Esophagus muscularis mucosa (tissue), 4 donors: ENCODE measurements around the gene ANTKMT. TPM values are rescaled to one million over a fixed set of nuclear protein-coding genes. Genes with fewer than 3 reads are reported as not detected.

Experiments used
- DNase-seq: peaks from one replicate; pipeline ENCODE4 v3.0.0-alpha.2; 2017; ENCODE audit errors: extremely low spot score
- H3K27ac ChIP-seq, 4 donors: fragments of 200-600 bp; sonication (generic); replicated peaks in 1 of 4; 1 replicate in 3 of 4; 2 replicates in 1 of 4; pipeline ENCODE4 v1.5.1; 2016 to 2019; ENCODE audit warnings: mild to moderate bottlenecking in 1 of 4
- H3K27me3 ChIP-seq, 4 donors: fragments of 200-600 bp; sonication (generic); one replicate each; pipeline versions ENCODE4 v1.5.1 to v1.6.0; 2016 to 2019
- H3K36me3 ChIP-seq, 4 donors: fragments of 200-600 bp; sonication (generic); one replicate each; pipeline ENCODE4 v1.5.1; 2016 to 2019
- H3K4me1 ChIP-seq, 4 donors: fragments of 200-600 bp; sonication (generic); one replicate each; pipeline ENCODE4 v1.5.1; 2016 to 2019
- H3K4me3 ChIP-seq, 4 donors: fragments of 200-600 bp; sonication (generic); 1 replicate in 2 of 4; 2 replicates in 2 of 4; pipeline ENCODE4 v1.5.1; 2016 to 2019; ENCODE audit warnings: mild to moderate bottlenecking in 4 of 4, moderate library complexity in 1 of 4
- H3K9me3 ChIP-seq, 4 donors: fragments of 200-600 bp; sonication (generic); 1 replicate in 3 of 4; 2 replicates in 1 of 4; pipeline ENCODE4 v1.5.1; 2016 to 2019
- CTCF ChIP-seq, 3 experiments: fragments of 200-600 bp in 2 of 3; fragments of 450-650 bp in 1 of 3; sonication (generic) in 2 of 3; IDR thresholded peaks; one replicate each; pipeline ENCODE4 v1.5.1; 2017 to 2019; ENCODE audit warnings: antibody characterized with exemption in 3 of 3, mild to moderate bottlenecking in 2 of 3, moderate library complexity in 1 of 3
- EP300 ChIP-seq: sonication (generic); formaldehyde crosslinking; IDR thresholded peaks from one replicate; pipeline ENCODE4 v1.6.1; 2017; ENCODE audit warnings: antibody characterized with exemption
- POLR2A ChIP-seq: fragments of 450-650 bp; IDR thresholded peaks from one replicate; pipeline ENCODE4 v1.6.1; 2017; ENCODE audit warnings: antibody characterized with exemption, moderate library complexity, mild to moderate bottlenecking, low read depth
- POLR2AphosphoS5 ChIP-seq, 2 donors: sonication (generic); formaldehyde crosslinking; IDR thresholded peaks; one replicate each; pipeline ENCODE4 v1.6.1; 2017; ENCODE audit warnings: antibody characterized with exemption in 2 of 2
- WGBS: methylation state at CpG from one replicate; pipeline ENCODE4 v1.1.5; 2018; 5-methylcytosine and 5-hydroxymethylcytosine counted together
- intact Hi-C: fragments of 100-400 bp; cut with DNase I; formaldehyde crosslinking; loops from one replicate; pipeline ENCODE4 v1.15.1; 2023
- total RNA-seq, 4 donors: library from RNA; depleted of rRNA; stranded (reverse); fragments of >200 nt; gene quantifications; one replicate each; pipeline versions ENCODE4 v1.1.0 to v1.2.1, GENCODE V29; 2016

ANTKMT gene
- total RNA-seq, 4 donors from 2014 or later = 26.5 to 48.6 (median 40.3) TPM

DNA sequence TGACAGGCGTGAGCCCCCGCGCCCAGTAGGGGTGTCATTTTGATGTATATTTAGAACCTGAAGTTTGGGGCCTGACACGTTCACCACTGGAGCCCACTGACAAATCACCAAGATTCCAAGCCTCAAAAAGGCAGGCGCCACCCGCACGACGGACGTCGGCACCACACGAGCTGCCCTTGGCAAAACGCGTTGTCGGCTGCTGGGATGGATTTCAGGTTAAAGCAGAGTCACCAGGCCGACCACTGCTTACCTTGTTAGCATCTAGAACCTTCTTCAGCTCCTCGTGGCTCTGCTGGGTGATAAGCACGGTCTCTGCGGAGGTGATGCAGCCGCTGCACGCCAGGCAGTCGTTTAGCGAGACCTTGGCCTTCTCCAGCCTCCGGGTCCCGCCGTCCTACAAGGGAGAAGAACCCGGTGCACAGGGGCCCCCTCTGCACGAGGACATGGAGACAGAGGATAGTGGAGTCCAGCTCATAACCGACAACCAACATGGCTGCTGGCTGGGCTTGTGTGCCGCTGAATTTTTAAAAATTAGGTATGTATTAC is 16.1 kb downstream of the ANTKMT start:
- 97% methylated on average over 28 of the region's 29 CpGs for WGBS
- Histone ChIP-seq H3K9me3 (no peaks in the 10 kb centered on the region), H3K4me3 (no peak overlapping the region), H3K4me1 (peaks cover 14 to 21% (median 18%) of the 10 kb centered on the region in 4 donors), H3K27me3 (peaks cover 0 to 3% (median 0%) of the 10 kb centered on the region in 4 donors), H3K27ac (no peak overlapping the region), H3K36me3 (peaks cover 33 to 74% (median 63%) of the 10 kb centered on the region in 4 donors)
- intact Hi-C loops = no loop called here
- no peak for DNase-seq
- no peak for TF ChIP-seq CTCF (IDR thresholded peaks at IDR 0.05)
- no peak for TF ChIP-seq POLR2AphosphoS5 (IDR thresholded peaks at IDR 0.05)
- TF ChIP-seq POLR2A = no peak
- no peak for TF ChIP-seq EP300

DNA sequence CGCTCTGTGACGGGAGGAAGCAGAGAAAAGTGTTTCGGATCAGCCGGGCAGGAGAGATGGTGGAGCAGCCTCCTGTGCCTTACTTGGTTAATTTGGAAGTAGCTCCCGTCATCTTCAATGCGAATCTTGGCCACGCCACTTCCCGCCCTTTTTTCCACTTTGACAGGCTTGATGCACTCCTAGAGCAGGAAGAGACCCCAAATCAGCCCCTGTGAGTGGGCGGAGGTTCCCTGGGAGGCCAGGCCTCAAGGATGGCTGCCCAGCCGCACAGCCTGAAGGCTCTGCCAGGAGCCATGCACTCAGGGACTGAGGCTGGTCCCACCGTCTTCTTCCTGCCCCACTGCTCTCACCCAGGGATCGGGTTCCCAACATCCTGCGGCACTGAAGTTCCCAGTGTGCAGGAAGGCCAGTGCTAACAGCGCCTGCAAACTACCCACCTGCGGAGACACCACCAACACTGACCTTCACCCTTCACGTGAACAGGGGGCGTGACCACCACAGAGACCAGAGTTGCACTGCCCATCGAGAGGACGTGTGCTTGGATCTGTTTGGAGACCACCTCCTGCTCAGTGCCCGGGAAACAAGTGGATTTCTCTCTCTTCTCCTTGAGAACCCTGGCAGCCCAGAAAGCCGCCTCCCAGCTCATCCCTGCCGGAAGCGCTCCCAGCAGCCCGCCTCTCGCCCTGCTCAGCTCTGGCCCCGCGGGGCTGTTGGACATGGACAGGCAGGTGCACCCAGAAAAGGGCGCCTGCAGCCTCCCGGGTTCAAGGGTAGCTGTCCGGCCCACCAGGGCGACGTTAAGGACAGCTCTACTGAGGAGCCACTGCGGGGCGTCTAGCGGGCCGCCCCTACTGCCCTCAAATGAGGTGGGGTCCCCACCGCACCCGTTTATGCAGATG is 18.9 kb downstream of the ANTKMT start:
- Histone ChIP-seq H3K4me3 (peak overlapping the region; percentile 67 to 96 (median 88)), H3K27ac (peak overlapping the region in 2 of 4 donors; percentile 72), H3K36me3 (peaks cover 21 to 46% (median 35%) of the 10 kb centered on the region in 4 donors), H3K4me1 (peaks cover 14 to 21% (median 18%) of the 10 kb centered on the region in 4 donors), H3K27me3 (peaks cover 0 to 29% (median 0%) of the 10 kb centered on the region in 4 donors), H3K9me3 (no peaks in the 10 kb centered on the region)
- intact Hi-C loops = no loop called here
- TF ChIP-seq CTCF (IDR thresholded peaks at IDR 0.05) (no peak), POLR2AphosphoS5 (IDR thresholded peaks at IDR 0.05) (no peak), EP300 (no peak), POLR2A (no peak)
- WGBS = 49% methylated on average over 36 of the region's 38 CpGs
- DNase-seq = no peak

DNA sequence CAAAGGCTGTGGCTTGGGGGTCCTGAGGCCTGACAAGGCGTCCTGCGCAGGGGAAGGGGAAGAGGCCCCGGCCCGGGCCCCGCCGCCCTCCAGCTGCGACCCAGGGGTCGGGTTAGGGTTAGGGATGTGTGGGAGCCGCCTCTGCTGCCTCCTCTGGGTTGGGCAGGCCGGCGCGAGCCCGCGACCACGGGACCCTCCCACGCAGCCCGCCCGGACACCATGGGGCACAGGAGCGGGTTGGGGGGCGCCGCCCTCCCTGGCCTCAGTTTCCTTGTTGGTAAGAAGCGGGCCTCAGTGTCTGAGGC is 19.5 kb downstream of the ANTKMT start:
- peaks cover 0 to 34% (median 0%) of the 10 kb centered on the region in 4 donors for H3K27me3 ChIP-seq
- TF ChIP-seq CTCF (IDR thresholded peaks at IDR 0.05) (no peak), POLR2AphosphoS5 (IDR thresholded peaks at IDR 0.05) (no peak), EP300 (no peak)
- H3K27ac ChIP-seq = peak overlapping the region; percentile 71 to 78 (median 72)
- no peaks in the 10 kb centered on the region for H3K9me3 ChIP-seq
- intact Hi-C loops = no loop called here
- DNase-seq = no peak
- peaks cover 14 to 21% (median 18%) of the 10 kb centered on the region in 4 donors for H3K4me1 ChIP-seq
- WGBS = 3% methylated on average over 12 of the region's 22 CpGs
- H3K4me3 ChIP-seq = peak overlapping the region; percentile 67 to 96 (median 88)
- H3K36me3 ChIP-seq = peaks cover 21 to 40% (median 29%) of the 10 kb centered on the region in 4 donors

DNA sequence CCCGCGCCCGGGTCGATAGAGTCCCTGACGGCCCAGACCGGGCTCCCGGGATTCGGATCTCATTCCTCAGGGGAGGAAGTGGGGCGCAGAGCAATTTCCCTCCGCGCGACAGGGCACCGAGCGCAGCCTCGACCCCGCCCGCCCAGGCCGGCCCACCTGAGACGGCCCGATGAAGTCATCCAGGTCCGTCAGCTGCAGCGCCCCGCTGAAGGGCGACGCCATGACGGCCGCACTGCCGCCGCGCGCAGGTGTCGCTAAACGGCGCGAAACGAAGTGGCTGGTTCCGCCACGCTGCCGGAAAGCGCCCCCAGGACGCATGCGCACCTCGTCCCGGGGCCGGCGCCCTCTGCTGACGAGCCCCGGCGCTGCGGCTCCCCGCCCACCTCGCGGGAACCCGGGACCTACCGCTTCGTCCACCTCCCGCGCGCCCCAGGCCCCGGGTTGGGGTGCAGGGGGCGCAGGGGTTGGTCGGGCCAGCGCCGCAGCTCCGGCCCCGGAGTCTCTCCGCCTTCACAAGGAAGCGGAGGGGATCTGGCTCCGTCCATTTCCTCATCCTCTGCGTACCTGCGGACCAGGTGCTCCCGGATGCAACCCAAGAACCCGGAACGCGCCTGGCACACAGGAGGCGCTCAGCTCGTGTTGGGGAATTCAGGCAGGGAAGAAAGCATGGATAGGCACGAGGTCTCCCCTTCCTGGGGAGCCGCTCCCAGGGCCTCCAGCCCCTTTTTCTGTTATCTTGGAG is 20.0 kb downstream of the ANTKMT start, which contains the start of gene CIAO3:
Gene CIAO3, minus strand, starts transcription at position 234 of the 742 bp plus-strand sequence. Its CDS starts 12 bp downstream, at position 222.
- Histone ChIP-seq H3K27ac (peak within 1 kb of the TSS; percentile 71 to 78 (median 72)), H3K4me3 (peak within 1 kb of the TSS; percentile 67 to 96 (median 88)), H3K9me3 (no peaks in the 10 kb centered on the region), H3K36me3 (peaks cover 15 to 35% (median 24%) of the 10 kb centered on the region in 4 donors), H3K27me3 (peaks cover 0 to 34% (median 0%) of the 10 kb centered on the region in 4 donors), H3K4me1 (peaks cover 14 to 21% (median 18%) of the 10 kb centered on the region in 4 donors)
- peak; percentile 68 for TF ChIP-seq POLR2A
- no peak for TF ChIP-seq EP300
- peak; percentile 96 to 100 for TF ChIP-seq POLR2AphosphoS5 (IDR thresholded peaks at IDR 0.05)
- peak; percentile 98 to 99 (median 99) for TF ChIP-seq CTCF (IDR thresholded peaks at IDR 0.05)
- WGBS = 1% methylated on average over 17 of the region's 79 CpGs
- intact Hi-C loops = no loop called here
- DNase-seq = peak; percentile 94
